Transverse colon (tissue), 4 donors: ENCODE measurements around the gene GPC6. TPM values are rescaled to one million over a fixed set of nuclear protein-coding genes. Genes with fewer than 3 reads are reported as not detected.

ENCODE experiments used
- DNase-seq: peaks from one replicate; pipeline ENCODE4 v3.0.0-alpha.2; 2019
- H3K27ac ChIP-seq, 4 donors: fragments of 200-600 bp; sonication (generic); 2 replicates each; pipeline ENCODE4 v1.5.1; 2016 to 2018; ENCODE audit warnings: inconsistent platforms in 4 of 4
- H3K27me3 ChIP-seq: fragments of 200-600 bp; sonication (generic); 2 replicates; pipeline ENCODE4 v1.5.1; 2017; ENCODE audit warnings: inconsistent platforms
- H3K36me3 ChIP-seq, 4 donors: fragments of 200-600 bp; sonication (generic); 2 replicates each; pipeline ENCODE4 v1.5.1; 2017 to 2019; ENCODE audit warnings: inconsistent platforms in 4 of 4
- H3K4me1 ChIP-seq, 4 donors: fragments of 200-600 bp; sonication (generic); 2 replicates each; pipeline ENCODE4 v1.5.1; 2017 to 2020; ENCODE audit warnings: inconsistent platforms in 4 of 4
- H3K4me3 ChIP-seq, 4 donors: fragments of 200-600 bp; sonication (generic); 1 replicate in 1 of 4; 2 replicates in 3 of 4; pipeline versions ENCODE4 v1.5.1 to v1.6.1; 2017 to 2019; ENCODE audit warnings: inconsistent platforms in 4 of 4
- H3K9me3 ChIP-seq, 2 donors: fragments of 200-600 bp; sonication (generic); 2 replicates each; pipeline ENCODE4 v1.5.1; 2017 to 2019; ENCODE audit warnings: inconsistent platforms in 2 of 2
- EP300 ChIP-seq: sonication (generic); formaldehyde crosslinking; IDR thresholded peaks from one replicate; pipeline ENCODE4 v1.6.1; 2017; ENCODE audit warnings: antibody characterized with exemption, low read depth
- POLR2A ChIP-seq: fragments of 450-650 bp; IDR thresholded peaks from one replicate; pipeline ENCODE4 v1.6.1; 2016; ENCODE audit warnings: antibody characterized with exemption, mild to moderate bottlenecking, moderate library complexity
- POLR2AphosphoS5 ChIP-seq, 3 donors: sonication (generic); formaldehyde crosslinking; IDR thresholded peaks; one replicate each; pipeline ENCODE4 v1.6.1; 2016; ENCODE audit warnings: antibody characterized with exemption in 3 of 3
- WGBS, 2 donors: methylation state at CpG; one replicate each; pipeline ENCODE4 v1.1.5; 2018; ENCODE audit warnings: low coverage in 1 of 2; 5-methylcytosine and 5-hydroxymethylcytosine counted together
- in situ Hi-C, 4 donors: fragments of 200-750 bp; cut with MboI; loops; one replicate each; pipeline versions ENCODE4 v1.15.0 to v1.15.1; 2017; ENCODE audit warnings: low sequenced_read_pairs in 3 of 4, low pct_ligation_motif_present in 1 of 4, low pct_unique_long_range_greater_than_20kb in 1 of 4
- intact Hi-C: fragments of 100-400 bp; cut with DNase I; formaldehyde crosslinking; loops from one replicate; pipeline ENCODE4 v1.15.1; 2023; ENCODE audit warnings: low total_unique reads
- total RNA-seq, 4 donors: library from RNA; depleted of rRNA; stranded (reverse); fragments of >200 nt; gene quantifications; one replicate each; pipeline ENCODE4 v1.1.0, GENCODE V29; 2016
- TF ChIP-seq, protein P1 (sequence below), 5 experiments: fragments of 200-600 bp in 3 of 5; fragments of 450-650 bp in 2 of 5; sonication (generic) in 3 of 5; IDR thresholded peaks; 1 replicate in 2 of 5; 2 replicates in 3 of 5; pipeline ENCODE4 v1.5.1; 2016 to 2017; ENCODE audit warnings: antibody characterized with exemption in 5 of 5, inconsistent platforms in 3 of 5, mild to moderate bottlenecking in 2 of 5, moderate library complexity in 1 of 5

Gene GPC6
- total RNA-seq, 4 donors from 2014 or later = 0.75 to 5.7 (median 4.0) TPM

DNA sequence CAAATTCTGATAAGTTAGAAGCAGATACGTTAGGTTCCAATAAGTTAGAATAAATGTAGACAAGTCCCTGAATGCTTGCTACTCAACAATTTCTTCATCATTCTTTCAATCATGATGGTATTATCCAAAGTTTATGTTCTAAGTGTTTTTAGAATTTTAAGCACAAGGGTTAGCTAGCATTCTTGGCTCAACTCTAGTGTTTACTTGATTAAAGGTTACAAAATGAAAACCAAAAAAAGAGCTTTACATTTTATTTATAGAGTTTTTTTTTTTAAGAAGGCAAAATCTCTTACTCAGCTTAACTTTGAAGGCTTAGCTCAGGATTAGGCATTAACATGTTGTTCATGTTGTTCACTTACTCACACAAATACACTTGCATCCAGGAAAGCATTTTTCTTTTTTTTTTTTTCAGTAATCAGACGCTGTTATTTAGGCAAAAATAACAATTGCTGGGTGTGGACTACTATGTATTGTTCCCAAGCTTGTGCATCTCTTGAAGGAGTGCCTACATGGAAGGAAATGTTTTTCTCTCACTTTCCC lies 832.3 kb downstream of the GPC6 start:
- Histone ChIP-seq H3K27ac (peak overlapping the region in 1 of 4 donors; percentile 24), H3K4me3 (no peak overlapping the region), H3K4me1 (peaks cover 0 to 3% (median 0%) of the 10 kb centered on the region in 4 donors), H3K27me3 (no peaks in the 10 kb centered on the region), H3K9me3 (no peaks in the 10 kb centered on the region), H3K36me3 (no peaks in the 10 kb centered on the region)
- TF ChIP-seq POLR2A (no peak), POLR2AphosphoS5 (IDR thresholded peaks at IDR 0.05) (no peak), EP300 (no peak)
- TF ChIP-seq, protein P1, sequence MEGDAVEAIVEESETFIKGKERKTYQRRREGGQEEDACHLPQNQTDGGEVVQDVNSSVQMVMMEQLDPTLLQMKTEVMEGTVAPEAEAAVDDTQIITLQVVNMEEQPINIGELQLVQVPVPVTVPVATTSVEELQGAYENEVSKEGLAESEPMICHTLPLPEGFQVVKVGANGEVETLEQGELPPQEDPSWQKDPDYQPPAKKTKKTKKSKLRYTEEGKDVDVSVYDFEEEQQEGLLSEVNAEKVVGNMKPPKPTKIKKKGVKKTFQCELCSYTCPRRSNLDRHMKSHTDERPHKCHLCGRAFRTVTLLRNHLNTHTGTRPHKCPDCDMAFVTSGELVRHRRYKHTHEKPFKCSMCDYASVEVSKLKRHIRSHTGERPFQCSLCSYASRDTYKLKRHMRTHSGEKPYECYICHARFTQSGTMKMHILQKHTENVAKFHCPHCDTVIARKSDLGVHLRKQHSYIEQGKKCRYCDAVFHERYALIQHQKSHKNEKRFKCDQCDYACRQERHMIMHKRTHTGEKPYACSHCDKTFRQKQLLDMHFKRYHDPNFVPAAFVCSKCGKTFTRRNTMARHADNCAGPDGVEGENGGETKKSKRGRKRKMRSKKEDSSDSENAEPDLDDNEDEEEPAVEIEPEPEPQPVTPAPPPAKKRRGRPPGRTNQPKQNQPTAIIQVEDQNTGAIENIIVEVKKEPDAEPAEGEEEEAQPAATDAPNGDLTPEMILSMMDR (IDR thresholded peaks at IDR 0.05) = no peak
- DNase-seq = no peak
- intact Hi-C loops (no loop called here), in situ Hi-C loops (no loop called here)
- 55 to 70% methylated on average over 2 of the region's 2 CpGs for WGBS, 2 donors

DNA sequence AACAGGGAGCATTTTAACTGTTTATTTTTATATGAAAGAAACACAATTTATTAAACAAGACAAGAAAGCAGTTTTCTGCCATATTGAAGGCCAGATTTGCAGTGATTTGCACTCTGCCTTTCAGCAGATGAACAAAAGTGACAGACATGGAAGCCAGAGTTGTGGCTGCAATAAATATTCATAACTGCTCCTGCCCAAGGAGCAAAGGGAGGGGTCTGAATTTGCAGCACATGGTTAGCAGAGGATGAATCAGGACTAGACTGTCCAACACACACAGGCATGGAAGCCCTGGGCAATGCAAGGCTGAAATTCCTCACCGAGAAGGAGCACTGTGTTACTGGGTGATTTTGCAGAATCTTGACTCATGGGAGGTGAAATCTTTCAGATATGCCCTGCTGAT lies 834.7 kb downstream of the GPC6 start:
- no peaks in the 10 kb centered on the region for H3K27me3 ChIP-seq
- in situ Hi-C loops (no loop called here), intact Hi-C loops (no loop called here)
- WGBS, 2 donors = 54% methylated on average over 1 of the region's 1 CpG; no CpG with 5 or more reads in 1 of the 2 donors
- peak overlapping the region in 1 of 4 donors; percentile 47 for H3K27ac ChIP-seq
- TF ChIP-seq EP300 (no peak), POLR2AphosphoS5 (IDR thresholded peaks at IDR 0.05) (peak; percentile 35 to 70 (median 61))
- H3K36me3 ChIP-seq = no peaks in the 10 kb centered on the region
- no peak for DNase-seq
- no peak overlapping the region for H3K4me3 ChIP-seq
- peaks cover 0 to 3% (median 0%) of the 10 kb centered on the region in 4 donors for H3K4me1 ChIP-seq
- H3K9me3 ChIP-seq = no peaks in the 10 kb centered on the region

DNA sequence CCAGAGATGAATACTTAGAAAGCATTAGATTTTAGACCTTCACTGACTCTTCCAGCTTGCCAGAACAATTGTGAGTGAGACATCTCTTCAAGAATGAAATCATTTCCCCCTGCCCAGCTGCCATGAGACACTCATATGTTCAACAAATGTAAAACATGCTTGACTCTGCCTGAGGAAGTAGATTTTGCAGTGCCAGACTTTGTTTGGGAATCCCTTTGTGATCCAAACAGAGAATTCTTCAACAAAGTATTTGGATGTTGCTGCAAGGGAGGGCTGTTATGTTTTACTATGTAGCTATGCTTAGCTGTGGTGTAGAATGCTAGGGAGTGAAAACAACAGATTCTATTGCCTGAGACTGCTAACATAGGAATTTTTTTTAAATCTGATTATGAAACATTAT lies 836.5 kb downstream of the GPC6 start:
- H3K27ac ChIP-seq = no peak overlapping the region
- H3K4me3 ChIP-seq = no peak overlapping the region
- no peaks in the 10 kb centered on the region for H3K36me3 ChIP-seq
- no peaks in the 10 kb centered on the region for H3K9me3 ChIP-seq
- H3K27me3 ChIP-seq = no peaks in the 10 kb centered on the region
- H3K4me1 ChIP-seq = peaks cover 0 to 3% (median 0%) of the 10 kb centered on the region in 4 donors
- in situ Hi-C loops (no loop called here), intact Hi-C loops (no loop called here)
- TF ChIP-seq EP300 (no peak), POLR2AphosphoS5 (IDR thresholded peaks at IDR 0.05) (no peak), POLR2A (no peak)
- TF ChIP-seq, protein P1 (IDR thresholded peaks at IDR 0.05) = no peak
- DNase-seq = no peak

DNA sequence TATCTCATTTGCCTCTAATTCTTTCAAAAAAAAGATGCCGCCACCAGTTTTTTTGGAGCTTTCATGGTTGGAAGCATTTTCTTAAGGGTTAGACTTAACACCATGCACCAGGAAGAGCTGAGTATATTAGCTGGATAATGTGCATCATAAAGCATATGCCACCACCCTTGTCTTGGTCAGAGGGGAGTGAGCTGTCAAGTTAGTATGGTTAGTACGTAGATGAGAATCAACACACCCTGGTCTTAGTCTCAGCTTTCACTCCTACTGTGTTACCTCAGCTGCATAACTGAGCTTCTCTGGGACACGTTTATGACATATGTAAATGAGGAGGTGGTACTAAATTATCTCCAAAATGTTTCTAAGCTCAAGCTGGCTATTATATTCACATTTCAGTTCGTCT lies 837.2 kb downstream of the GPC6 start:
- DNase-seq = no peak
- TF ChIP-seq, protein P1 (IDR thresholded peaks at IDR 0.05) = no peak
- TF ChIP-seq EP300 = no peak
- TF ChIP-seq POLR2A = no peak
- TF ChIP-seq POLR2AphosphoS5 (IDR thresholded peaks at IDR 0.05) = no peak
- 68 to 71% methylated on average over 4 of the region's 4 CpGs for WGBS, 2 donors
- Histone ChIP-seq H3K4me3 (no peak overlapping the region), H3K27me3 (no peaks in the 10 kb centered on the region), H3K36me3 (no peaks in the 10 kb centered on the region), H3K9me3 (no peaks in the 10 kb centered on the region), H3K27ac (no peak overlapping the region), H3K4me1 (peaks cover 0 to 3% (median 0%) of the 10 kb centered on the region in 4 donors)
- intact Hi-C loops = no loop called here
- in situ Hi-C loops = no loop called here

DNA sequence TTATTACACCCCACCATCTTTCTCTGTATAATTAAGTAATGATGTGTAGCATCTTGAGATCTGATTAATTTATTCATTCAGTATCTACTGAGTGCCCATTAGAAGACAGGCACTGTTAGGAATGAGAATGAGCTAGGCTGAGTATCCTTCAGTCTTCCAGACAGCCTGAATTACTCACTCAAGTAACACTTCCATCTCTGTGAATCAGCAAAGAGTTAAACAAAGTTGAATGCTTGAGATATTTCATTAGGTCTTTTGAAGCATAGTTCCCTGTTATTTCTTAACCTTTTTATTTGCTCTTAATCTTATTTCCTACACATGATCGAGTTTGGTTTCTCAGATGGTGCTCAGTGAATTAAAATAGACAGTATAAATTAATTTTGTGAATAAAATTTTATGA lies 839.1 kb downstream of the GPC6 start:
- intact Hi-C loops (no loop called here), in situ Hi-C loops (no loop called here)
- no peaks in the 10 kb centered on the region for H3K9me3 ChIP-seq
- 64 to 78% methylated on average over 1 of the region's 1 CpG for WGBS, 2 donors
- H3K4me3 ChIP-seq = no peak overlapping the region
- peaks cover 0 to 3% (median 0%) of the 10 kb centered on the region in 4 donors for H3K4me1 ChIP-seq
- TF ChIP-seq POLR2A = no peak
- TF ChIP-seq, protein P1 (IDR thresholded peaks at IDR 0.05) = no peak
- TF ChIP-seq EP300 = no peak
- TF ChIP-seq POLR2AphosphoS5 (IDR thresholded peaks at IDR 0.05) = no peak
- DNase-seq = no peak
- no peak overlapping the region for H3K27ac ChIP-seq
- H3K36me3 ChIP-seq = no peaks in the 10 kb centered on the region
- no peaks in the 10 kb centered on the region for H3K27me3 ChIP-seq
